Activated CD4-positive, alpha-beta T cell treated with anti-CD3 and anti-CD28 coated beads, Interleukin-2, amount 50 U/mL, for 24 hours (primary cell): ENCODE results near the gene FYB1.
"Not testable (repeated sequence)": the region's sequence is repeated elsewhere in the genome, so short reads cannot be mapped to it uniquely, and the experiment has no call there.

Source experiments
- DNase-seq, 2 donors: peaks; one replicate each; pipeline ENCODE4 v3.0.0-alpha.2; 2020; ENCODE audit warnings: low read depth in 1 of 2, low spot score in 1 of 2

FYB1 gene

GRCh38 chr5:39189292-39189955, 29.9 kb downstream of the FYB1 start:
- no peak for DNase-seq

DNA sequence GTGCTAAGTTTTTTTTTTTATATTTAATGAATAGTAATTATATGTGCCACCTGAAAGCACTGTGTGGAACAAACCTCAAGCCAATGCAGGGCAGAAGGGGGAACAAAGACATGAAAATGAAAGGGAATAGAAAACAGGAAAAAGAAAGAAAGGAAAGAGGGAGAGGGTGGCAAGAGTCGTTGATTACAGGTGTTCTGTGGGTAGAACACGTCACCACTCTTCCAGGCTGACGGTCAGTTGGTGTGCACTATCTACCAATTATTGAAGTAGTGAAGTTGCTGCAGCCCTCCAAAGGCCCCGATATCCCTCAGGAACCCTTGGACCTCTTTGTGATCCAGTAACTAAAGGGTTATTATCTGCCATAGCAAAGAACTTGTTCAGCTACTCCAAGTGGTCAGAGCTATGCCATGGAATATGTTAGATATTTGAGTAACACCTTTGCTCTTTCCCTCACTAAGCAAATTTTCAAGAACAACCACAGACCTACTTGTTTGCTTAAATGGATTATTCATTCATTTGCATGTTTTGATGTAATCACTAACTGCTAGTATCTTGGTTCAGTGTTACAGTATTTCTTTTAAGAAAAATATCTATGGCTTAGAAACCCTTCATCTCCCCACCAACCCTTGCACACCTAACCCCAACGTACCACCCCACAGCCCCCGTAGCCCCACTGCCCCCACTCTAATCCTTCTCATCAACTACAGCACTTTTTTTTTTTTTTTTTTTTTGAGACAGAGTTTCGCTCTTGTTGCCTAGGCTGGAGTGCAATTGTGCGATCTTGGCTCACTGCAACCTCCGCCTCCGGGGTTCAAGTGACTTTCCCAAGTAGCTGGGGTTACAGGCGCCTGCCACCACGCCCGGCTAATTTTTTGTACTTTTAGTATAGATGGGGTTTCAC, 31.3 kb downstream of the FYB1 start:
- DNase-seq: no peak

GRCh38 chr5:39186722-39187539, 32.4 kb downstream of the FYB1 start:
- DNase-seq: no peak

DNA sequence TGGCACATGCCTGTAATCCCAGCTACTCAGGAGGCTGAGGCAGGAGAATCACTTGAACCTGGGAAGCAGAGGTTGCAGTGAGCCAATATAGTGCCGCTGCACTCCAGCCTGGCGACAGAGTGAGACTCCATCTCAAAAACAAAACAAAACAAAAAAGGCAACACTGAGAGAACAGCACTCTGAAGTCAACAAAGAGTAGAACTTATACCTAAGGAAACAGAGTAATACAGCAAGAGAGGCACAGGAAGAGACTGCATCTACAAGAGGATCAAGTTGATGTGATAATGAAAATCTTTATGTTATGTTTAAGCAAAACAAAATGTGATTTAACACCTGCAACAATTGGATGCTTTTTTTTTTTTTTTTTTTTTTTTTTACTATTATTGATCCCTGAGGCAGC, 33.1 kb downstream of the FYB1 start:
- DNase-seq: no peak

GRCh38 chr5:39185761-39186160, 33.6 kb downstream of the FYB1 start:
- DNase-seq: no peak

- DNase-seq: not testable (repeated sequence)
These were observed 39.8 kb downstream of the FYB1 start for GRCh38 chr5:39179561-39179960.

GRCh38 chr5:39178861-39179260, 40.5 kb downstream of the FYB1 start:
- no peak for DNase-seq

GRCh38 chr5:39178171-39178570, 41.2 kb downstream of the FYB1 start:
- no peak for DNase-seq

- no peak for DNase-seq
These were observed 41.8 kb downstream of the FYB1 start for GRCh38 chr5:39177631-39177964.

GRCh38 chr5:39176759-39177630, 42.4 kb downstream of the FYB1 start:
- DNase-seq: no peak

DNA sequence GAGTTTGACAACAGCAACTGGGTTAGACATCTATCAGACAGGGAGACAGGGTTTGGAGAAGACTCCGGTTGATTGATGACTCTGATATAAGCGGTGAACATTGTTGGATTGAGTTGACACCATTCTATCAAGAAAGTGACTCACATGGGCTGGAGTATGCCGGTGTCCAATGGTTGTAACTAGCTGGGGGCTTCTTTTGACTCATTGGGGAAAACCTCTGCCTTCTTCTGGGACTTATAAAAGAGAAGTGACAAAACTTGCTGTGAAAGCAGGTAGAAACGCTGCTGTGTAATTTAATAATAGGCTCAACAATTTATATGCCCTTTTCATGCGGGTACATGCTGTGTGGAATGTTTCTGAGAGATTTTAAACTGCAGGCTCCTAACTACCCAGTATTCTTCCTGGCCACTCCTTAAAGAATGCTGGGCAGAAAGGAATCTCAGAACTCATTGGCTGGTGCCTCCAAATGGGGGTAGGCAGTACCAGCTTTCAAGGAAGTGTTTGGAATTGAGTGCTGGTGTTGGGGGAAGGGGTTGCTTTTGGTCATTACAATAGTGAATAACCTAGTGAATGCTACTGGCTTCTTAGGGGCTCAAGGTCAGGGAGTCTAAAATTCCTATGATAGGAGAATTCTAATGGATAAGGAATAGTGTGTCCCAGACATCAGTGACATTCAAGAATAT, 43.9 kb downstream of the FYB1 start:
- peak in 1 of 2 donors; percentile 58 for DNase-seq

DNA sequence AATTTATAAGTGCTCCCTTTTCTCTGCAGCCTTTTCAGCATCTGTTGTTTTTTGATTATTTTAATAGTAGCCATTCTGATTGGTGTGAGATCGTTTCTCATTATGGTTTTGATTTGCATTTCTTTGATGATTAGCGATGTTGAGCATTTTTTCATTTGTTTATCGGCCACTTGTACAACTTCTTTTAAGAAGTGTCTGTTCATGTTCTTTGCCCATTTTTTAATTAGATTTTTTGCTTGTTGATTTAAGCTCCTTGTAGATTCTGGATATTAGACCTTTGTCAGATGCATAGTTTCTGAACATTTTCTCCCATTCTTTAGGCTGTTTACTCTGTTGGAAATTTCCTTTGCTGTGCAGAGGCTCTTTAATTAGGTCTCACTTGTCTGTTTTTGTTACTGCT, 46.3 kb downstream of the FYB1 start:
- DNase-seq: no peak

- DNase-seq: no peak
These were observed 46.8 kb downstream of the FYB1 start for GRCh38 chr5:39172593-39172992.

DNA sequence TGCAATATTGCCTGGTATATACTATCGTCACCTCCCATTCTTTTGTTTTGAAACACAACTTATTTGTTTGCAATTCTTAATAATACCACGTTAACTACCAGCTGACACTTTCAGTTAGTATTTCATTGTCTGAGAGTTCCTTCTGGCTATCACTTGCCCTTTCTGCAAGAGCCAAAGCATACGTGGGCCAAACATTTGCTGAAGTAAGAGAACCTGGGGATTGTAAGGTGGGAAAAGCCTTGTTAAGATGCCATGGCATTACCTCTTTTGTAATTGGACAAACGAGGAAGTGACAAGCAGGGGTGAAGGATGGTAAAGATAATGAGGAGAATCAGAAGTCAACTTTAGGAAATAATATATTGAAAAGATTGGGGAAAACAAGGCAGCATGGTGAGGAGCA, 47.7 kb downstream of the FYB1 start:
- no peak for DNase-seq

DNA sequence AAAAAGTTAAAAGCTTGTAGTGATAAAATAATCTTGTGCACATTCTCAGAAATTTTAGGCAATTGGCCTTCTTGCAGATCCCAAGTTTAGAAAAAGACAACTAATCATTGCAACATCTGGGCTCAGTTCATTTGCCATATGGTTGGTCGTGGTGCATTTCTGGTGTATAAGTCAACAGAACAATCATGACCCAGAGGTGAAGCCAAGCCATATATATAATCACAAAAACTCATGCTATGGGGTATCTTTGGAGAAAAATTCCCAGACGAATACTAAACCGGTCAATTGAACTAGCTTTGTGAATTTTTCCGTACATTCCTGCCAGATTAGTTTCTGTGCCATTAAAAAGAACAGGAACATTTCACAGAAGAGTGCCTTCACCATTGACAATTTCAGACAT, 50.3 kb downstream of the FYB1 start:
- DNase-seq: no peak

- no peak for DNase-seq
These were observed 51.4 kb downstream of the FYB1 start for GRCh38 chr5:39167972-39168342.

- DNase-seq: no peak
These were observed 52.0 kb downstream of the FYB1 start for GRCh38 chr5:39167141-39167971.

DNA sequence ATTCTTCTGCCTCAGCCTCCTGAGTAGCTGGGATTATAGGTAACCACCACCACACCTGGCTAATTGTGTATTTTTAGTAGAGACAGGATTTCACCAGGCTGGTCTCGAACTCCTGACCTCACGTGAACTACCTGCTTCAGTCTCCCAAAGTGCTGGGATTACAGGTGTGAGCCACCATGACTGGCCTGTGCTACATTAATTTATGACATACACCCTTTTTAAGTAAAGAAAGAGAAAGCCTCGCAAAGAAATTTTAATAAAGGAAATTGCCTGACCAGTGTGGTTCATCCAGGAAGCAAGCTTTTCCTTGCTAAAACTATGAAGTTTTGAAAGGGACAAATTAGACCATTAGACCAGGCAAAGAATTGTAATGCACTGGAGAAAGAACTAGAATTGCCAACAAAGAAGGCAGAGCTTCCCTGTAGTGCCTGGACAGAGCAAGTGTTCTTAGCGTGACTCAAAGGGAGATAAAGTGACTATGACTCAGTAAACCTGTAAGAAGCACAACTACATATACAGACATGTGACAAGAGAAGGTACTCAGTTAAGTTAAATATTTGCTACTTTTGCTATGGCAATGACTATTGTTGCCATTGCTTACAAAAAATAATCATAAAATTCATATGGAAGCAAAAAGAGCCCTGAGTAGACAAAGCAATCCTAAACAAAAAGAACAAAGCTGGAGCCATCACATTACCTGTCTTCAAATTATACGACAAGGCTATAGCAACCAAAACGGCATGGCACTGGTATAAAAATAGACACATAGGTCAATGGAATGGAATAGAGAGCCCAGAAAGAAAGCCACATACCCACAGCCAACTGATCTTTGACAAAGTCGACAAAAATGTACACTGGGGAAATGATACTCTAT, 54.6 kb downstream of the FYB1 start:
- DNase-seq: no peak

GRCh38 chr5:39164016-39164415, 55.3 kb downstream of the FYB1 start:
- DNase-seq: no peak
